OCI-LY1 (cell line): ENCODE data around the gene MTAP.

Experiments used
- H2AFZ ChIP-seq: fragments of 200-600 bp; sonication (generic), shearing (Covaris generic); 2 replicates; pipeline ENCODE4 v1.6.0; 2014; ENCODE audit warnings: antibody characterized with exemption, mild to moderate bottlenecking, low read length
- H3F3A ChIP-seq: fragments of 200-600 bp; sonication (generic), shearing (Covaris generic); 2 replicates; pipeline ENCODE4 v1.6.0; 2014; ENCODE audit warnings: mild to moderate bottlenecking, antibody characterized with exemption, low read length, moderate library complexity; ENCODE audit not compliant: insufficient read depth
- H3K27ac ChIP-seq: fragments of 200-600 bp; sonication (generic); 2 replicates; pipeline ENCODE4 v1.5.1; 2014; ENCODE audit warnings: low read length, mixed run types, mild to moderate bottlenecking, low read depth; ENCODE audit not compliant: poor library complexity, severe bottlenecking
- H3K27me3 ChIP-seq: fragments of 200-600 bp; sonication (generic); 2 replicates; pipeline ENCODE4 v1.6.0; 2014; ENCODE audit warnings: antibody characterized with exemption, mild to moderate bottlenecking, low read length, moderate library complexity; ENCODE audit not compliant: insufficient read depth
- H3K36me3 ChIP-seq: fragments of 200-600 bp; sonication (generic); 2 replicates; pipeline ENCODE4 v1.6.1; 2014; ENCODE audit warnings: mild to moderate bottlenecking, antibody characterized with exemption, low read length, moderate library complexity, mixed read lengths; ENCODE audit not compliant: insufficient read depth
- H3K4me1 ChIP-seq: fragments of 200-600 bp; sonication (generic); 2 replicates; pipeline ENCODE4 v1.5.1; 2014; ENCODE audit warnings: mild to moderate bottlenecking, low read length, moderate library complexity; ENCODE audit not compliant: insufficient read depth, severe bottlenecking
- H3K4me2 ChIP-seq: fragments of 200-600 bp; sonication (generic), shearing (Covaris generic); 2 replicates; pipeline ENCODE4 v1.6.1; 2014; ENCODE audit warnings: low read length
- H3K4me3 ChIP-seq: fragments of 200-600 bp; sonication (generic); 2 replicates; pipeline ENCODE4 v1.5.1; 2014; ENCODE audit warnings: low read length, low read depth, mild to moderate bottlenecking, mixed read lengths; ENCODE audit not compliant: poor library complexity, severe bottlenecking
- H3K79me2 ChIP-seq: fragments of 200-600 bp; shearing (Covaris generic); 2 replicates; pipeline ENCODE4 v1.6.1; 2016; ENCODE audit warnings: mixed run types, low read length, mixed read lengths; ENCODE audit not compliant: insufficient read depth
- H3K9ac ChIP-seq: fragments of 200-600 bp; sonication (generic), shearing (Covaris generic); 2 replicates; pipeline ENCODE4 v1.6.1; 2014; ENCODE audit warnings: mild to moderate bottlenecking, low read length, mixed read lengths
- H3K9me2 ChIP-seq: fragments of 200-600 bp; sonication (generic), shearing (Covaris generic); 2 replicates; pipeline ENCODE4 v1.6.1; 2014; ENCODE audit warnings: low read depth, mild to moderate bottlenecking, low read length, mixed read lengths
- H3K9me3 ChIP-seq: fragments of 200-600 bp; shearing (Covaris generic); 2 replicates; pipeline ENCODE4 v1.6.1; 2014; ENCODE audit warnings: low read length, mixed read lengths
- H4K20me1 ChIP-seq: fragments of 200-600 bp; sonication (generic), shearing (Covaris generic); 2 replicates; pipeline ENCODE4 v1.6.0; 2016; ENCODE audit warnings: mild to moderate bottlenecking, low read length; ENCODE audit not compliant: insufficient read depth
- CTCF ChIP-seq: fragments of 200-600 bp; sonication (generic), shearing (Covaris generic); IDR thresholded peaks from 2 replicates; pipeline ENCODE4 v1.5.1; 2017; ENCODE audit warnings: mild to moderate bottlenecking, antibody characterized with exemption, low read length, moderate library complexity, mixed read lengths
- EZH2 ChIP-seq: fragments of 200-600 bp; sonication (generic), shearing (Covaris generic); IDR thresholded peaks from 2 replicates; pipeline ENCODE4 v1.8.0; 2017; ENCODE audit warnings: borderline replicate concordance, mixed run types, mild to moderate bottlenecking, antibody characterized with exemption, low read length, moderate library complexity, mixed read lengths

MTAP gene

GRCh38 chr9:21804791-21805190 lies 2.4 kb downstream of the MTAP start:
- H3K4me2 ChIP-seq, result peak overlapping the region; percentile 88
- H2AFZ ChIP-seq, result no peak overlapping the region
- H3K9me3 ChIP-seq, result no peaks in the 10 kb centered on the region
- H3F3A ChIP-seq, result no peaks in the 10 kb centered on the region
- peaks cover 57% of the 10 kb centered on the region for H3K4me1 ChIP-seq
- peak overlapping the region; percentile 75; the same call in 1 of the 2 replicates for H3K9ac ChIP-seq
- H3K79me2 ChIP-seq, result peaks cover 53% of the 10 kb centered on the region
- no peaks in the 10 kb centered on the region for H3K27me3 ChIP-seq
- H3K4me3 ChIP-seq, result peak overlapping the region; percentile 72
- H3K36me3 ChIP-seq, result peaks cover 40% of the 10 kb centered on the region
- no peak for TF ChIP-seq CTCF
- TF ChIP-seq EZH2, result no peak
- no peak overlapping the region for H3K27ac ChIP-seq
- 0 out of 2 replicates have a peak, but pooled peaks cover 3% of the 10 kb centered on the region for H4K20me1 ChIP-seq
- no peaks in the 10 kb centered on the region for H3K9me2 ChIP-seq

GRCh38 chr9:21806644-21807043 lies 4.2 kb downstream of the MTAP start:
- Histone ChIP-seq H3F3A (no peaks in the 10 kb centered on the region), H3K79me2 (peaks cover 53% of the 10 kb centered on the region), H2AFZ (no peak overlapping the region), H3K9ac (no peak overlapping the region), H3K4me1 (peaks cover 55% of the 10 kb centered on the region), H3K4me3 (no peak overlapping the region), H3K36me3 (peaks cover 56% of the 10 kb centered on the region), H3K27me3 (no peaks in the 10 kb centered on the region), H3K4me2 (no peak overlapping the region), H3K9me2 (no peaks in the 10 kb centered on the region), H3K9me3 (no peaks in the 10 kb centered on the region), H4K20me1 (0 out of 2 replicates have a peak, but pooled peaks cover 3% of the 10 kb centered on the region), H3K27ac (no peak overlapping the region)
- TF ChIP-seq EZH2, result no peak
- no peak for TF ChIP-seq CTCF

- no peaks in the 10 kb centered on the region for H3K27me3 ChIP-seq
- H4K20me1 ChIP-seq, result no peaks in the 10 kb centered on the region
- no peak overlapping the region for H3K4me3 ChIP-seq
- no peaks in the 10 kb centered on the region for H3K9me3 ChIP-seq
- peaks cover 51% of the 10 kb centered on the region for H3K4me1 ChIP-seq
- H3K79me2 ChIP-seq, result peaks cover 41% of the 10 kb centered on the region
- TF ChIP-seq EZH2 (no peak), CTCF (no peak)
- H3F3A ChIP-seq, result no peaks in the 10 kb centered on the region
- peaks cover 56% of the 10 kb centered on the region for H3K36me3 ChIP-seq
- no peak overlapping the region for H3K27ac ChIP-seq
- H3K9ac ChIP-seq, result no peak overlapping the region
- H3K9me2 ChIP-seq, result no peaks in the 10 kb centered on the region
- H2AFZ ChIP-seq, result no peak overlapping the region
- no peak overlapping the region for H3K4me2 ChIP-seq
Measured at GRCh38 chr9:21810388-21810787, 8.0 kb downstream of the MTAP start.
